Activated CD4-positive, CD25-positive, alpha-beta regulatory T cell treated with anti-CD3 and anti-CD28 coated beads, Interleukin-2, amount 50 U/mL, for 24 hours (primary cell): Measurements from ENCODE around the gene CYP2J2.
"Not testable (repeated sequence)": the region's sequence is repeated elsewhere in the genome, so short reads cannot be mapped to it uniquely, and the experiment has no call there.

Experiments used
- ATAC-seq, 2 donors: fragments of 150-1000 bp; cut with Tn5 transposase; one replicate each; pipeline ENCODE4 v1.10.0; 2021; ENCODE audit warnings: mild to moderate bottlenecking in 1 of 2, moderate library complexity in 1 of 2

CYP2J2 gene

GRCh38 chr1:59917785-59918180, 8.8 kb downstream of the CYP2J2 start:
- ATAC-seq: no peak

DNA sequence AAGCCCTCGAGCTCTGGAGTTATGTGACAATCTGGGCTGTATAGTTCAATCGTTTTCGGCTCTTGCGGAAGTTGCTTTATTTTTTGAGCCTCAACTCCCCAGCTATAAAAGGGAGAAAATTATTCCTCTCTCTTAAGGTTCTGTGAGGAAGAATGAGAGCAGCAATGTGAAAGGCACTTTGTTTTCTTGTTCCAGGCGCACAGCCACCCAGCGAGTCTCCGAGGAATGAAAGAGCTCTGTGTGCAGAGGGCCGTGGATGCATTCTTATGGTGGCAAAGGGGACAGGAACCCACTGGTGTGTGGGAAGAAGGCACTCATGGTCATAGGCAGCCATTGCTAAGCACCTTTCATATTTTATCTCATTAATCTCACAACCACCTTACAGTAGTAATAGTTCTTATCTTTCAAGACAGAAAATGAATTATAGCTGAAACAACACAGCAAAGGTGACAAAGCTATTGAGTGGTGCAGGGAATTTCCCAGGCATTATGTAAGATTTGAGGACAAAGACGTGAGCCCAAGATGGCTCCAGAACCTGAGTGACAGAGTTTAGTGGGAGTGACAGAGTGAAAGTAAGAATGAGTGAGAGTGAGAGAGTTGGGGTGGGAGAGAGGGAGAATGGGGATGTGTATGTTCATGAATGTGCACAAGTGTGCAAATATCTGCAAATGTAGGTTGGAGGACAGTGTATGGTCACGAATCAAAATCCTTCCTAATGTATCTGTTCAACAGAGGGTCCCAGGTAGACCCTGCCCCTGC, 9.4 kb downstream of the CYP2J2 start:
- no peak for ATAC-seq

DNA sequence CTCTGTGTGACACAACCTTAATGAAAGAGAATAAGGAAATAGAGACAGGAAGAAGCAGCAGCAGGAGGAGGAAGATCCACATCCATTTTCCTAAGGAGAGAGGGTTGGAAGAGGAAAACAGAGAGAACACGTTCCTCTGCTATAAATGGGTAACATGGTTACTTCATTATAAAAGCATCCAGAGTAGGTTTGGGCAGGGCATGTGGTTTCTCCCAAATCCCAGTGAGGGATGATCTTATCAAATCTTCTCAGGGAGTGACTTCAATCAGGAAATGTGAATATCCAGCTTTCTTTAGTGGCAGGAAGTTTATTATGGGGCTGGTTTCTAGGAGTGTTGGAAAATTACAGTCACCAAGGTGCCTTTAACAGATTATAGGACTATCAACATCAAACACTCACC, 11.1 kb downstream of the CYP2J2 start:
- ATAC-seq: no peak

GRCh38 chr1:59914791-59915286, 11.7 kb downstream of the CYP2J2 start:
- not testable (repeated sequence) for ATAC-seq

DNA sequence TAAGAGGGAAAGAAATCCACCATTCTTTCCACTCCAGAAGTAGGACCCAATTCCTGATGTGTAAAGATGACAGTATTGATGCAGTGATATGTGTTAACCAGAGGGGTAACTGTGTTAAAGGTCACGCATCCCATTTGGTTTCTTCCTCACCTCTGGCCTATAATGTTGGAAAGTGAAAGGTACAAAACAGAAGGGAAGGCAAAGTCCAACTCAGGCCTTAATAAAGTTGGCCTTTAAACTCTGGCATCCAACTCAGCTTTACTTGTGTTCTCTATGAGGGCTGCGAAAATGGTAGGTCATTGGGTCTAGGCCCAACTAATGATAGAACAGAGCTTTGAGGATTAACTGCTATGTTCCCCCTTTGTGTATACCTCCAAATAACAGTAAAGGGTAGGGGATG, 17.9 kb downstream of the CYP2J2 start:
- ATAC-seq: no peak

DNA sequence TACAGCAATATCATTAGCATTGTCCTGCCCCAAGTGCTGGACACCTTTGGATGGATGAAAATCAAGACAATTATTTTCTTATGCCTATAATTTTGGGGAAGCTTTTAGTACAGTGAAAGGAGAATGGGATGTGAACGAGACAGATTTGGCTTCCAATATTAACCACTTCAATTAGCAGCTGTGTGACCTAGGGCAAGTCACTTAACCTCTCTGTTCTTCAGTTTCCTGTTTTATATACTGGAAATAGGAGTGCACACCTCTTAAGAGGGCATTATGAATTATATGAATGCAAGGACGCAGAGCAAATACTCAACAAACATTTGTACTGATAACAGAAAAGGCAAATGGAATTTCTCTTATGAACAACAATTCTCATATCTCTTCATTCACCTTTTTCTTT, 18.5 kb downstream of the CYP2J2 start:
- no peak for ATAC-seq

GRCh38 chr1:59906931-59907330, 19.6 kb downstream of the CYP2J2 start:
- no peak for ATAC-seq

GRCh38 chr1:59903141-59903754, 23.3 kb downstream of the CYP2J2 start:
- no peak for ATAC-seq

GRCh38 chr1:59901770-59902388, 24.7 kb downstream of the CYP2J2 start:
- ATAC-seq: no peak

DNA sequence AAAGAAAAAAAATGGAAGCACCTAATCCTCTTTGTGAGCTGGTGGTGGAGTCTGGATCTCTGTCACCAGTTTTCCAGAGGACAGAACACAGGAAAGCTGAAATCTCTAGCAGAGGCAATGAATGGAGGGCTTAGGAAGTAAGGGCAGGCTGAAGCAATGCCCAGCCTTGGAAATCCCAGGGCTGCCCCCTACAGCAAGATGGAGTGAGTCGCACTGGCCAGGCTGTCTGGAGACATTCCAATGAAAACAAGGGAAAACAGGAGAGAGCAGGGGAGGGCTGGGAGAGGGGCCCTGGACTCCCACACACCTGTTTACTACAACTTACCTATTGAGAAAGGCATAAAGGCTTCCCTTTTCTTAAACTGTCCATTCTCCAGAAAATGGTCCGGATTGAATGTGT, 25.9 kb downstream of the CYP2J2 start:
- ATAC-seq: no peak

DNA sequence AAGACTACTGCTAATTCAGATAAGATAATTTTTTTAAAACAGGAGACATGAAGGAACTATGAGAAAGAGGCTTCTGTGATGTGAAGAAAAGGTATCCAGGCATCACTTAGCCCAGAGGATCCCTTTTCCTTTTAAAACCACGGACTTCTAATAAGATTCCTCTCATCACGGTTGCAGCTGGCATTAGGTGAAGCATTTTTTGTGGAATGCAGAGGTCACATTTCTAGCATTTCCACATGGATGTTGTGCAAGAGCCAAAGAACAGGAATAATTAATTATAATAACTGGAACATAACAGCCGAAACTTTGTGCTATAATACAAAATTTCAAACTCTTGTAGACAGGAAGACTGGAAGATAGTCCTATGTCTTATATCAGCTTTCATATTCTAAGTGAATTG, 27.6 kb downstream of the CYP2J2 start:
- ATAC-seq: no peak

DNA sequence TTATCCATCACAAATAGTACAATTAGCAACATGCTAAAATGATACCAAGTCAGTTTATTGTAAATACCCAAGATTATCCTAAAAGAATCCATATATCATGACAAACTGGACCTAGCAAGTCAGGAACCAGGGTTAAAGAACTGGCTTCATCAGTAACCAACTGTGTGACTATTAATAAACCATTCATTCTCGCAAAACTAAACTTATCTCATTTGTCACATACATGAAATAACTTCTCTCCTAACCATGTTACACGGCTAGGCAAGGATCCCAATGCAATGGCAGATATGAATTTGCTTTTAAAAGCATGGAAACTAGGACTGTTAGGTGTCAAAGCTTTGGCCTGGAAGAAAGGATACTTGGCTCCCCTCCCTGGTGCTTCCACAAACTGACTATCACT, 29.4 kb downstream of the CYP2J2 start:
- ATAC-seq: no peak

DNA sequence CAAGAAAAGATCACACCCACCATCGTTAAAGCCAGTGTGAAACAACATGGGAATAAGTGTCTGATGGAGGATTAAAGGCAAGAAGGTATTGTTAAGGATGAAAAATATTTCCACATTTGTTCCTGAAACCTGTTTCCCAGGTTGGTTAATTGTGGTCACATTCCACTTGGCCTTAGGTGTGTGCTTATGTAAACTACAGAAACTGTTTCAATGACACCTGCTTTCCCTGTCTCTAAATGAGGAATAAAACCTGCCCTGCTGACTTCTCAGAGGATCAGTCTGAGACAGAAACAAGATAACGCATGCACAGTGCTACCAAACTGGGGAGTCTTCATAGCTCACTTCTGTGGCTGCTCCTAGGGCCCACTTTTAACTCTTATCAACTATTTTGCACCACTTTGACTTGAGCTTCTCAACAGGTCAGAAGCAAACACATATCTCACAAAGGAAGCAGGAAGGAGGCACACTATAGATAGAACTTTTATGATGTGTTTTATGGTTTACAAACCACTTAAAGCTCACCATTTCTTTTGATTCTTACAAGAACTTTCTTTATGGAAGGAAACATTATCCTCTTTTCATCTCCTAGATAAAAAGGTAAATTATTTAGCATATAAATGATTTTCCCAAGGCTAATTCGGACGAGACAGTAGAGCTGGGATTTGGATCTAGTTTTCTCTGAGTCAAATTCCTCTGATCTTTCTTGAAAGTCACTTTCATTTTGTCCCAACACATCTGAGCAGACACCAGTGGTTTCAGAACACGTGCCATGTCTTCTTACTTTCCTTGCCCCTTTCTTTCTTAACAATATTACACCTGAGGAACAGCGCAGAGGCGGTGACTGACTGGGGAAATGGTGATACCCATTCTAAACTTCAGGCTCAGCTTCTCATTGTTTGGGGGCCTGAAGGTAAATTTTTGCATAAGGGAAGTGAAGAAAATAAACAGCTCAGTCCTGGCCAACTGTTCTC, 33.4 kb downstream of the CYP2J2 start:
- ATAC-seq: no peak

- no peak for ATAC-seq
These were observed 41.3 kb downstream of the CYP2J2 start for GRCh38 chr1:59885160-59885832.

- ATAC-seq: no peak
These were observed 45.8 kb downstream of the CYP2J2 start for GRCh38 chr1:59880735-59881134.

- no peak for ATAC-seq
These were observed 46.5 kb downstream of the CYP2J2 start for GRCh38 chr1:59879996-59880505.

GRCh38 chr1:59879574-59879973, 47.0 kb downstream of the CYP2J2 start:
- ATAC-seq: no peak

GRCh38 chr1:59878370-59878769, 48.2 kb downstream of the CYP2J2 start:
- no peak for ATAC-seq

DNA sequence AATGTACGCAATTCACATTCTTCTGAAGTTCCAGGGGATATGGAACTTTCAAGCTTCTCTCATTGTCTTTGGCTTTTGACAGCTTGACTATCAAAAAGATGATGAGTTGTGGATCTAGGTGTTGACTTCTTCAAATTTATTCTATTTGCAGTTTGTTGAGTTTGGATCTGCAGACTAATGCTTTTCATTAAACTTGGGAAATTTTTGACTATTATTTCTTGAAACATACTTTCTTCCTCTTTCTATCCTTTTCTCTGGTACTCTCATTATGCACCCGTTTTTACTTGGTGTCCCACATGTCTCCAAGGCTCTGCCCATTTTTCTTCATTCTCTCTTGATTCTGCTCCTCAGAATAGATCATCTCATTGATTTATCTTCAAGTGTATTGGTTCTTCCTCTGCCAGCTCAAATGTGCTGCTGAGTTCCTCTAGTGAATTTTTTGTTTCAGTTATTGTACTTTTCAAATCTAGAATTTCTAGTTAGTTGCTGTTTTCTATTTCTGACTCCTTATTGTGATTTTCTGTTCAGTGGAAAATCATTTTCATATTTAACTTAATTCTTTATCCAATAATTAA, 49.4 kb downstream of the CYP2J2 start:
- ATAC-seq: no peak

DNA sequence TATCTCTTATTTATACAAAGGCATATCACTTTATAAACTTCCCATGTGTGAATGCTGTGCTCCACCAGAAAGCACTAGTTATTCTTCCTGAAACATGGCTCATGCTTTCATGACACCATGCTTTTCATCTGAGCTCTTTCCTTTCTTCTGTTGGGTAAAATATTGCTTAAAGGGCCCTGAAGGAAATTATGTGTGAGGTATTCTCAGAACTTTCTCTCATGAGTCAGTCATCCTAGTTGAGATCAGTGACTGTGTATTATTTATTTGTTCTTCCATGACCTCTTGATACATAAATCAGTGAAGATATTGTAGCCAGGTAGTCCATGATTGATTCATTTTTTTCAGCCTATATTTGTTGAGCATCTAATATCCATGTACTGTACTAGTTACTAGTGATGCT, 54.8 kb downstream of the CYP2J2 start:
- no peak for ATAC-seq

- no peak for ATAC-seq
These were observed 60.1 kb downstream of the CYP2J2 start for GRCh38 chr1:59866462-59866861.
